Skeletal muscle tissue (tissue), 4 donors: ENCODE measurements around the gene GUSB. TPM values are rescaled to one million over a fixed set of nuclear protein-coding genes. Genes with fewer than 3 reads are reported as not detected.
"Not testable (repeated sequence)": the region's sequence is repeated elsewhere in the genome, so short reads cannot be mapped to it uniquely, and the experiment has no call there.

Experiments used
- H3K27ac ChIP-seq: one replicate; pipeline ENCODE4 v1.7.0; 2013; ENCODE audit warnings: mild to moderate bottlenecking, low read depth, low read length, inconsistent platforms
- H3K27me3 ChIP-seq, 3 donors: one replicate each; pipeline ENCODE4 v1.7.0; 2013; ENCODE audit warnings: low read length in 3 of 3; ENCODE audit not compliant: control insufficient read depth in 3 of 3, insufficient read depth in 3 of 3
- H3K36me3 ChIP-seq, 3 donors: one replicate each; pipeline ENCODE4 v1.7.0; 2013; ENCODE audit warnings: low read length in 3 of 3; ENCODE audit not compliant: control insufficient read depth in 3 of 3, insufficient read depth in 3 of 3
- H3K4me1 ChIP-seq, 3 donors: one replicate each; pipeline ENCODE4 v1.7.0; 2013; ENCODE audit warnings: low read length in 3 of 3, mild to moderate bottlenecking in 3 of 3; ENCODE audit not compliant: control insufficient read depth in 3 of 3, insufficient read depth in 3 of 3
- H3K4me3 ChIP-seq, 3 donors: one replicate each; pipeline ENCODE4 v1.7.0; 2013; ENCODE audit warnings: low read length in 3 of 3
- H3K9ac ChIP-seq, 3 donors: one replicate each; pipeline ENCODE4 v1.7.0; 2013; ENCODE audit warnings: low read length in 3 of 3, mild to moderate bottlenecking in 3 of 3, moderate library complexity in 2 of 3, low read depth in 1 of 3
- H3K9me3 ChIP-seq, 3 donors: one replicate each; pipeline ENCODE4 v1.7.0; 2013; ENCODE audit warnings: low read length in 3 of 3; ENCODE audit not compliant: control insufficient read depth in 3 of 3
- total RNA-seq: library from RNA; depleted of rRNA; stranded (reverse); fragments of >200 nt; gene quantifications from one replicate; pipeline ENCODE4 v1.2.3, GENCODE V29; 2014
- donor health status: Osteomylitis.

The GUSB gene
- total RNA-seq, 1 donor from 2014 or later = 32.9 TPM

GRCh38 chr7:65975814-65976445, 6.1 kb downstream of the GUSB start:
- no peak overlapping the region for H3K4me3 ChIP-seq
- H3K9me3 ChIP-seq = no peaks in the 10 kb centered on the region
- peaks cover 5 to 9% (median 8%) of the 10 kb centered on the region in 3 donors for H3K4me1 ChIP-seq
- no peak overlapping the region for H3K9ac ChIP-seq
- H3K36me3 ChIP-seq = peaks cover 50 to 56% (median 53%) of the 10 kb centered on the region in 3 donors
- H3K27me3 ChIP-seq = no peaks in the 10 kb centered on the region
- no peak overlapping the region for H3K27ac ChIP-seq

GRCh38 chr7:65974876-65975275, 7.1 kb downstream of the GUSB start:
- H3K27ac ChIP-seq = no peak overlapping the region
- H3K27me3 ChIP-seq = no peaks in the 10 kb centered on the region
- H3K4me3 ChIP-seq = no peak overlapping the region
- H3K36me3 ChIP-seq = peaks cover 57 to 62% (median 60%) of the 10 kb centered on the region in 3 donors
- H3K4me1 ChIP-seq = no peaks in the 10 kb centered on the region
- no peak overlapping the region for H3K9ac ChIP-seq
- no peaks in the 10 kb centered on the region for H3K9me3 ChIP-seq

- Histone ChIP-seq H3K27me3 (no peaks in the 10 kb centered on the region), H3K36me3 (peaks cover 58 to 63% (median 61%) of the 10 kb centered on the region in 3 donors), H3K4me3 (no peak overlapping the region), H3K9me3 (no peaks in the 10 kb centered on the region), H3K4me1 (no peaks in the 10 kb centered on the region), H3K27ac (no peak overlapping the region), H3K9ac (no peak overlapping the region)
These were observed 7.7 kb downstream of the GUSB start for GRCh38 chr7:65974191-65974801.

- Histone ChIP-seq H3K36me3 (peaks cover 60 to 68% (median 66%) of the 10 kb centered on the region in 3 donors), H3K27ac (no peak overlapping the region), H3K4me3 (no peak overlapping the region), H3K9me3 (no peaks in the 10 kb centered on the region), H3K9ac (no peak overlapping the region), H3K4me1 (no peaks in the 10 kb centered on the region), H3K27me3 (no peaks in the 10 kb centered on the region)
These were observed 9.0 kb downstream of the GUSB start for GRCh38 chr7:65972976-65973375.

GRCh38 chr7:65971021-65971420, 11.0 kb downstream of the GUSB start:
- Histone ChIP-seq H3K27me3 (no peaks in the 10 kb centered on the region), H3K4me3 (no peak overlapping the region), H3K9ac (no peak overlapping the region), H3K27ac (no peak overlapping the region), H3K9me3 (no peaks in the 10 kb centered on the region), H3K4me1 (no peaks in the 10 kb centered on the region), H3K36me3 (peaks cover 72 to 80% (median 76%) of the 10 kb centered on the region in 3 donors)

- H3K36me3 ChIP-seq = peaks cover 62 to 78% (median 74%) of the 10 kb centered on the region in 3 donors
- no peak overlapping the region for H3K9ac ChIP-seq
- H3K4me3 ChIP-seq = no peak overlapping the region
- H3K27ac ChIP-seq = no peak overlapping the region
- no peaks in the 10 kb centered on the region for H3K9me3 ChIP-seq
- no peaks in the 10 kb centered on the region for H3K27me3 ChIP-seq
- no peaks in the 10 kb centered on the region for H3K4me1 ChIP-seq
These were observed 13.5 kb downstream of the GUSB start for GRCh38 chr7:65968256-65969185.

GRCh38 chr7:65967361-65968155, 14.5 kb downstream of the GUSB start:
- no peak overlapping the region for H3K27ac ChIP-seq
- no peaks in the 10 kb centered on the region for H3K27me3 ChIP-seq
- H3K9me3 ChIP-seq = no peaks in the 10 kb centered on the region
- H3K4me1 ChIP-seq = no peaks in the 10 kb centered on the region
- no peak overlapping the region for H3K9ac ChIP-seq
- no peak overlapping the region for H3K4me3 ChIP-seq
- H3K36me3 ChIP-seq = peaks cover 66 to 78% (median 72%) of the 10 kb centered on the region in 3 donors

- Histone ChIP-seq H3K36me3 (peaks cover 62 to 81% (median 77%) of the 10 kb centered on the region in 3 donors), H3K9ac (no peak overlapping the region)
These were observed 15.9 kb downstream of the GUSB start for GRCh38 chr7:65966146-65966545.

GRCh38 chr7:65964671-65965070, 17.3 kb downstream of the GUSB start:
- not testable (repeated sequence) for H3K27me3 ChIP-seq, H3K27ac ChIP-seq, H3K9me3 ChIP-seq, H3K4me1 ChIP-seq, H3K4me3 ChIP-seq, H3K9ac ChIP-seq
- H3K36me3 ChIP-seq = peaks cover 59 to 84% (median 79%) of the 10 kb centered on the region in 3 donors

More at GRCh38 chr7:65966146-65966545, 15.9 kb downstream of the GUSB start:
- H3K4me3 ChIP-seq = no peak overlapping the region
- H3K27ac ChIP-seq = no peak overlapping the region
- H3K27me3 ChIP-seq = no peaks in the 10 kb centered on the region
- H3K9me3 ChIP-seq = no peaks in the 10 kb centered on the region
- no peaks in the 10 kb centered on the region for H3K4me1 ChIP-seq
